GM19438 (cell line): Measurements from ENCODE around the gene RNF215.
"Not testable (repeated sequence)": the region's sequence is repeated elsewhere in the genome, so short reads cannot be mapped to it uniquely, and the experiment has no call there.

Source experiments
- ATAC-seq: cut with Tn5 transposase; IDR thresholded peaks from one replicate; pipeline ENCODE4 v1.9.1; 2021; ENCODE audit warnings: low read depth; ENCODE audit not compliant: unreplicated experiment

RNF215 gene

GRCh38 chr22:30421695-30422480 lies 34.7 kb upstream of the RNF215 start:
- no peak for ATAC-seq

- no peak for ATAC-seq
Measured at GRCh38 chr22:30420347-30421125, 33.3 kb upstream of the RNF215 start.

GRCh38 chr22:30416837-30417236 lies 29.6 kb upstream of the RNF215 start:
- no peak for ATAC-seq

- no peak for ATAC-seq
Measured at GRCh38 chr22:30416403-30416802, 29.2 kb upstream of the RNF215 start.

- no peak for ATAC-seq
Measured at GRCh38 chr22:30414525-30415047, 27.4 kb upstream of the RNF215 start.

DNA sequence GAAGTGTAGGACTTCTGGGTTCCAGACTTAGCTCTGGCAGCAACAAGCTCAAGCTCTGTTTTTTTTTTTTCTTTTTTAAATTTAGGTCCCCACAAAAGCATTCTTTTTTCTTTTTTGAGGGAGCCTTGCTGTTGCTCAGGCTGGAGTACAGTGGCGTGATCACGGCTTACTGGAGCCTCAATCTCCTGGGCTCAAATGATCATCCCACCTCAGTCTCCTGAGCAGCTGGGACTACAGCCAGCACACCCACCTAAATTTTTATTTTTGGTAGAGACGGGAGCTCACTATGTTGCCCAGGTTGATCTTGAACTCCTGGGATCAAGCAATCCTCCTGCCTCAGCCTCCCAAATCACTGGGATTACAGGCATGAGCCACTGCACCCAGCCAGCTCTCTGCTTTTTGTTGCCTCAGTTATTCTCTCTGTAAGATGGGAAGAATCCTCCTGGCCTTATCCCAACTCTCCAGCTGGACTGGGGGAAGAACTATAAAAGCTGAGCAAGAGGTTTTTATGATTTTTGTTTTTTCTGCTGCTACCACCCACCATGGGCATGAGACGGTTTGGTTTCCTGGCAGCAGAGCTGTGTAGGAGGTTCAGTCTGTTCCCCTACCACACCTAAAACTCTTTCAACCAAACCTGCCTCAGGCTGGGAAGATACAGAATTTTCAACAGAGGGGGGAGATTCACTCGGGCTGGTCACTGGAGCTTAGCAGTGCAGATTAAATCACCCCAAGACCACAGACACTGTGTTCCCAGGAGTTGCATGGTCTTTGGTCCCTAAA lies 26.7 kb upstream of the RNF215 start:
- no peak for ATAC-seq

- ATAC-seq = no peak
Measured at GRCh38 chr22:30413001-30413400, 25.8 kb upstream of the RNF215 start.

GRCh38 chr22:30411780-30412179 lies 24.6 kb upstream of the RNF215 start:
- no peak for ATAC-seq

DNA sequence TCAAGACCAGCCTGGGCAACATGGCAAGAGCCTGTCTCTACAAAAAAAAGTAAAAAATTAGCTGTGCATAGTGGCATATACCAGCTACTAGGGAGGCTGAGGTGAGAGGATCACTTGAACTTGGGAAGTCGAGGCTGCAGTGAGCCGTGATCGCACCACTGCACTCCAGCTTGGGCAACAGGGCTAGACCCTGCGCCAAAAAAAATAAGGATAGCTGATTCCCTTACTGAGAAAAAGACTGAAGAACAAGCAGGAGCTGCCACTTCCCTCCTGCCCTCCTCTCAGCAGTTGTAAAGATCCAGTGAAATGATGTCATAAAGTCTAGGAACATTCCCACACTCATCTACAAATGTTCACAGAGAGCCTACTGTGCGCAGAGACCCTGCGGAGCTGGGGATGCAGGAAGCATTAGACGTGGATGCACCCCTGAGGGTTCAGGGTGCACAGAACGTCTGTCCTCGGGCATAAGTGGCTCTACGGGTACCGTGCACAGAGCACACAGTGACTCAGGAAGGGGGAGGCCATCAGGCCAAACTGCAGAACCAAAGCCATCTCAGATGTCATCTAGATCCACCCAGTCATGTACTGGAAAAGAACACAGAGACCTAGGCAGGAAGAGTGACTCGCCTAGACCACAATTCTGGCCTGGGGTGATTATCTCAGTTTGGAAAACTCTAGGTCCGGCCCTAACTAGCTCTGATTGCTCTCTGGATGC lies 21.3 kb upstream of the RNF215 start:
- ATAC-seq = no peak

GRCh38 chr22:30406400-30406799 lies 19.2 kb upstream of the RNF215 start:
- ATAC-seq = no peak

DNA sequence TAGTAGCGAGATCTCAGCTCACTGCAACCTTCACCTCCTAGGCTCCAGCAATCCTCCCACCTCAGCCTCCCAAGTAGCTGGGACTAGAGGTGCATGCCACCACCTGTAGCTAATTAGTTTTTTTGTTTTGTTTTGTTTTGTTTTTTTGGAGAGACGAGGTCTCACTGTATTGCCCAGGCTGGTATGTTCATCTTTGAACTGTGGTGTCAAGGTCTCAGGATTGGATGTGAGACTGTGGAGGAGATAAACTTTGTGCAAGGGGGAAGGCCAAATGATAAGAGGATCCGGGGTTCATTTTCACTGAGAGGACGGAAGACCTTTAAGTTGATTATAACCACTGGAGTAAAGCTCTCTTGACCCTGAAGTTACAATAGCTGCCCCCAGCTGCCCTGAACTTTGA lies 18.5 kb upstream of the RNF215 start:
- ATAC-seq = no peak

DNA sequence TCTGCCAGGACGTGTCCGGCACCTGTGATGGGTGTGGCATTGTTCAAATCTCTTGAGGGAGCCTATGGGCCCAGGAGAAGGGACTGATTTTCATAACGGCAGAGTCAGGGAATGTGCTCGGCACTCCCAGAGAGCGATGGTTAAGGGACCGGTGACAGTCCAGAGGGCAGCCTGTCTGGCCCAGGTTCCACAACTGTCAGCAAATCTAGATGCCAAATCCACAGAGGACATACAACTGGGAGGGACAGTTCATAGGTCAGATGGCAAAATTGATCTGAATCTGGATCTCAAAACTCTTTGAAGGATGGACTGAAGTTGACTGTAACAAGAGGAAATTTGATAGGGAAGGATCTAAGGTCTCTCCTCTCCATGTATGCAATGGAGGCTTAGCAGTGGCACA lies 17.1 kb upstream of the RNF215 start:
- ATAC-seq = no peak

DNA sequence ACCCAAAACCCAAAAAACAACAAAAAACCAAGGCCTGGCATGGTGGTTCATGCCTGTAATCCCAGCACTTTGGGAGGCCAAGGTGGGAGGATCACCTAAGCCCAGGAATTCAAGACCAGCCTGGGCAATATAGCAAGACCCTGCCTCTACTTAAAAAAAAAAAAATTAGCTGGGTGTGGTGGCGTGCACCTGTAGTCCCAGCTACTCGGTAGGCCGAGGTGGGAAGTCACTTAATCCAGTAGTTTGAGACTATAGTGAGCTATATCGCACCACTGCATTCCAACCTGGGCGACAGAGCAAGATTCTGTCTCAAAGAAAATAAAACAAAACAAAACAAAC lies 15.5 kb upstream of the RNF215 start:
- ATAC-seq = not testable (repeated sequence)

GRCh38 chr22:30402028-30402765 lies 15.0 kb upstream of the RNF215 start:
- no peak for ATAC-seq

DNA sequence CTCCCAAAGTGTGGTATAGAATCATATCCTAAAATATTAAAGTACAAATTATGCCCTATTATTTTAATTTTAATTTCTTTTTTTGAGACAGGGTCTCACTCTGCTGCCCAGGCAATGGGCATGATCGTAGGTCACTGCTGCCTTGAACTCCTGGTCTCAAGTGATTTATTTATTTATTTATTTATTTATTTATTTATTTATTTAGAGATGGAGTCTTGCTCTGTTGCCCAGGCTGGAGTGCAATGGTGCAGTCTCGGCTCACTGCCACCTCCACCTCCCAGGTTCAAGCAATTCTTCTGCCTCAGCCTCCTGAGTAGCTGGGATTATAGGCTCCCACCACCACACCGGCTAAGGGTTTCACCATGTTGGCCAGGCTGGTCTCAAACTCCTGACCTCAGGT lies 13.8 kb upstream of the RNF215 start:
- not testable (repeated sequence) for ATAC-seq

DNA sequence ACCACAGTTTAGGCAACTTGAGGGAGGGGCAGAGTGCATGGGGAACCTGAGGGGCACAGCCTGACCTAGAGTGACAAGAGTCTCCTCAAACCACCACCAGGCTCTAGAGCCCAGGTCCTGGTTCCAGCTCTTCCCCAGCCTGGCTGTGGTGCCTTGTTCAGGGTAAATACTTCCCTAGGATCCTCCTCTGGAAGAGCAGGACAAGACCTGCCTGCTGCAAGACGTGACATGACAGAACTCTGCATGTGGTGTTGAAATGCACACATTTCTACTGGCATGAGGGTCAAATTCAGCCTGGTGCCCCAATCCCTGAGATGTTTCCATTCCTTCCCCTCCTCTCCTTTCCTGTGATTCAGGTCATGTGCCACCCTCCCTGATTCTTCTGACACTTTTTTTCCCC lies 12.9 kb upstream of the RNF215 start:
- no peak for ATAC-seq

DNA sequence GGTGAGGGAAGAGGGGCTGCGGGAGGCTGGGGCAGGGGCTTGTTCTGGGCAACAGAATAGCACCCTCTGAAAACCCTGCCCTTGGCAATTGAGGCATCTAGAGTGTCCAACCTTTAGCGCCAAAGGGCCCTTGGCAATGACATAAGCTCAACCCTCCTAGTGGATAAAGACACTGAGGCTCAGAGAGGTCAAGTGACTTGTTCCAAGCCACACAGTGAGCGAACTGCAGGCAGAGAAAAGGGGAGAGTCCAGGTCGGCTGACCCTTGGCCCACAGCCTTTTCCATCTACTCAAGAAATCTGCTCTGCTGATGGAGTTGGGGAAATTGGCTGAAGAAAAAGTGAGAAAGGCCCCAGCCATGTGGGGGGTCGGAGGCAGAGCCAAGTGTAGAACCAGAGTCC lies 12.5 kb upstream of the RNF215 start:
- no peak for ATAC-seq

DNA sequence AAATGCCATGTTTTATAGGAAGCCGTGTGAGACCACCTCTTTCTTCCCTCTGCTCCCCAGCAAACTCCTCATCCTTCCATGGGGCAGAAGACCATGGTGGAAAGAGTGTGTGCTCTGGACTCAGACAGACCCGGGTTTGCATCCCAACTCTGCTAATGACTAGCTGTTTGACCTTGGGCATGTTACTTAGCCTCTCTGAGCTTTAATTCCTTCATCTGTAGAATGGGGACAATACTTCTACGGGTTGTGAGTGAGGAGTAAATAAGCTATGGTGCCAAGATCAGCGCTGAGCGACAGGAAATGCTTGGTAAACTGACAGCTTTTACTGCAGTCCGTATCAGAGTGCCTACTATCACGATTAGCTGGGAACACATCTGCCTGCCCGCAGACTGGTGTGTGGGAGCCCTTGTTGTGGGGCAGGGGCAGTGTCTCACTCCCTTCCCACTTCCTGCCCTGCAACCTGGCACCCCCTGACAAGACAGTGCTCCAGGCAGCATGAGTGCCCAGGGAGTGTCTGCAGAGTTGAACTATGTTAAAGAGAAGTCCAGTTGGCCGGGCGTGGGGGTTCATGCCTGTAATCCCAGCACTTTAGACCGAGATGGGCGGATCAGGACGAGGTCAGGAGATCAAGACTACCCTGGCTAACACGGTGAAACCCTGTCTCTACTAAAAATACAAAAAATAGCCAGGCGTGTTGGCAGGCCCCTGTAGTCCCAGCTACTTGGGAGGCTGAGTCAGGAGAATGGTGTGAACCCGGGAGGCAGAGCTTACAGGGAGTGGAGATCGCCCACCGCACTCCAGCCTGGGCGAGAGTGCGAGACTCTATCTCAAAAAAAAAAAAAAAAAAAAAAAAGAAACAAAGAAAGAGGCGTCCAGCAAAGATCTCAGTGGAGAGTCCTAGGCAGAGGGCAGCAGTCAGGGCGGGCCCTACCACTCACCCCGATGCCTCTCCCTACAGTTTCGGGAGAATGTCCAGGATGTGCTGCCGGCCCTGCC lies 11.8 kb upstream of the RNF215 start:
- ATAC-seq = no peak
